Fibroblast of skin of left quadriceps (primary cell): ENCODE results near the gene TBX2.

ENCODE experiments used
- DNase-seq, 2 experiments: peaks; one replicate each; pipeline ENCODE4 v3.0.0-alpha.2; 2013; ENCODE audit warnings: low read depth in 2 of 2

Gene TBX2

DNA sequence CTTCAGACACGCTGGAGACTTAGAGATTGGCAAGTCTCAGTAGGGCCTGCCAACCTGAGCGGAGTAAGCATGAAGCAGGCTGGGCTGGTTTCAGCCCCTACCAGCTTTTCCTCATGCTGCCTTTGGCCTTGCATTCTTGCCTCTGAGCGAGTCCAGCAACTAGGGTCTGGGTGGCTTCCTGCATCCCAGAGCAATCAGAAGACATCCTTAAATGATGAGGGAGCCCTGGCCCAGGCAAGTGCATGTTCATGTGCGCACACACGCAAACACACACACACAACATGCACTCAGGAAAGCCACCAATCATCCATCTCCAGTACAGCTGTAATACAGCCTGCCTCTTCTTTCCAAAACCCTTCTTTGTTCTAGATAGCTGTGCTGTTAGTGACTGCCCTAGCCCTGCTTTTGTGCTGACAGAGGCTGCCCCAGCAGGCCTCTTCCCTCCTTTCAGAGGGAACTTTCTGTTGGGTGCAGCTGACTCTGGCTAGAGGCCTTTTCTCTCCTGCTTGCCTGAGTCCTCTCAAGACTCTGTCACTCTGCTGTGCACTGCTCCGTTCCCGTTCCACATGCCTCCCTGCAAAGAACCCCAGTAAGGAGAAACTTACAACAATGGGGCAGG, 30.7 kb upstream of the TBX2 start:
- no peak for DNase-seq

DNA sequence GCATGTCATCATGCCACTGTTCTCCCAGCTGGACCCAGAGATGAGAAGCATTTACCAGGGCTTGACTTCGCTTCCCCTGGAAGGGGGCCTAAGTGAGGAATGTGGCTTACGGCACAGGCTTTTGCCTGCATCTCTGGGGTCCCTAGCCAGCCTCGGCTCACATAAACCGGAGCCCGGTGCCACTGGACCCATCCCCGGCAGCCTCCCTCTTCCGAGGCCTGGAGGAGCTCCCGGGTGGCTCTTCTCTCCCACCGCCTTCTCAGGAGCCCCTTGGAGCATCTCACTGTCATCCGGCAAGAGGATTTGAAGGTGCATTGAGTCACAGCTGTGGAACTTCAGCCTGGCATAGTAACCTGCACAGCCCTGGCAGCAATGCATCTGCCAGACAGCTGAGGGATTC, 29.9 kb upstream of the TBX2 start:
- DNase-seq: no peak

DNA sequence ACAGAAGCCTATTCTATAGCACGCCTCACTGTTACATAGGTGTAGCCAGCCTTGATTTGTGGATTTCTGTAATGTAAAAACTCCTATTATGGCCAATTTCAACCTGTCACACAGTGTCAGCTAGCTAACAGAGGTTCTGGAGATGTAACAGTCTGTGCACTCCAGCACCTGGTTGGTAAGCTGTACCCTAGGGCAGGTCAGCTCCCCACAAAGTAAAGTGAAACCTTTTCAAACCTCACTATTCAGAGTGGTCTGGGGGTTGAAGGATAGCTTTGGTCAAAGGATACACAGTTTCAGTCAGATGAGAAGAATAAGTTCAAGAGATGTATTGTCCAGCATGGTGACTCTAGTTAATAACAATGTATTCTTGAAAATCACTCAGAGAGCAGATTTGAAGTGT, 28.5 kb upstream of the TBX2 start:
- DNase-seq: no peak

DNA sequence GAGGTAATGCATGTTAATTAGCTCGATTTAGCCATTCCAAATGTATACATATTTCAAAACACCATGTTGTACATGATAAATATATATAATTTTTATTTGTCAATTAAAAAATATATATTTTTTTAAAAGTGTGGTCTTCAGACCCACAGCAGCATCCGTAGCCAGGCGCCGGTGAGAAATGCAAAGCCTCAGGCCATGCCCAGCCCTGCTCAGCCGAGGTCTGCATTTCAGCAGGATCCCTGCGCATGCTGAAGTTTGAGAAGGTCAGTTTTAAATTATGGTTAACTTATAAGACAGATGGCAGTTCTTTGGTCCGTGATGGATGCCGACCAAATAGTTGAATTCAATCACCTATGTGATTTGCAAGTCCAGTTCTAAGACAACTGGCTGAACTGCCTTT, 28.0 kb upstream of the TBX2 start:
- no peak for DNase-seq

DNA sequence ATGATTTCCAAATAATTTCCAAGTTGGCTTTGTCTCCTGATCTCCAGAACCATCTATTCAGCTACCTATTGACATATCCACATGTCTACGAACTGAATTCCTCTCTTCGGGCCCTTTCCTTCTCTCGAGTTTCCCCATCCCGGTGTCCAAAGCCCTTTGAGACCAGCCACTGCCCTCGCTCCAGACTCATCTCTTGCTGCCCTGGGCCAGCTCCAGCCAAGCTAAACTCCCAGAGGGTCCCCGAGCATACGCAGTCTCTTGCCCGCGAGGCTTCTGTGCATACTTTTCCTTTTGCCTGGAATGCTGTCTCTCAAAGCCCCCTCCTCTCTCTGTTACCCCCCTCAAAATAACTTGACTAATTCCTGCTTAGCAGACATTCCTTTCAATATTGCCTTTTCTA, 27.2 kb upstream of the TBX2 start:
- no peak for DNase-seq

DNA sequence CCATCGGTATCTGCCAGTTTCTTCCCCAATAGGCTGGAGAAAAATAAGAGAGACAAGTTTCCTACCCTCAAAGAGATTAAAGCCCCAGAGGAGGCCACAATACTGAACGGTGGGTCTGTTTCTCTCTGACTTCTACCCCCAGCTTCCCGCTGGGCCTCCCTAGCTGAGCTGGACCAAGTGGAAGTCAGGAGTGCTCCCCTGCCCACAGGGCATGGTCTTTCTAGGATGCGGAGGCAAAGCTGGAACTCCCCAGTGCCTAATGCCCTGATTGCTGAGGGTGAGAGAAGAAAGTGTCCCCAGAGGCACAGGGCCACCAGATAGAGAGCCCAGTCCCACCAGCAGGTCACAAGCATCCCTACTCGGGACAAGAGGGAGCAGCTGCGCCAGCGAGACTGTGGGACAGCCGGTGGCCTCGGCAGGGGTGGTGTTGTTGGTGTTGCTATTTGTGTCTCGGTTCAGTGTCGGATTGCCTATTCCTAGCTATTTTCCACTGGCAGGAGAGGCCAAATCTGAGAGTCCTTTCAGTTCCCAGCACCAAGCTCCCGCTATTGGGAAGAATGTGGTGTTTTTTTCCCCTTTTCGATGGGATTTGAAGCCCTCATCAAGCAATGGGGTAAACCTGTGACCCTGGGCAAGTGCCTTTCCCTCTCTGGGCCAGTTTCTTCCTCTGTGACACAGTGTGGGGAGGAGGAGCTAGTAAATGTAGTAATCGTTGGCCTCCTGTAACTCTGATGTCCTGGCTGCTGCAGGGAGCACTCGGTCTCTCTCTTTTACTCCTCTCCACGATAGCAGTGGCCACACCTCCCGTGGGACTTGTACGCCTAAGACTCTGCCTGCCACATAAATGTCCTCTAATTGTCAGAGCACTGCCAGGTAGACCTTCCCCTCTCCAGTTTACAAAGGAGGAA, 22.5 kb upstream of the TBX2 start:
- no peak for DNase-seq

DNA sequence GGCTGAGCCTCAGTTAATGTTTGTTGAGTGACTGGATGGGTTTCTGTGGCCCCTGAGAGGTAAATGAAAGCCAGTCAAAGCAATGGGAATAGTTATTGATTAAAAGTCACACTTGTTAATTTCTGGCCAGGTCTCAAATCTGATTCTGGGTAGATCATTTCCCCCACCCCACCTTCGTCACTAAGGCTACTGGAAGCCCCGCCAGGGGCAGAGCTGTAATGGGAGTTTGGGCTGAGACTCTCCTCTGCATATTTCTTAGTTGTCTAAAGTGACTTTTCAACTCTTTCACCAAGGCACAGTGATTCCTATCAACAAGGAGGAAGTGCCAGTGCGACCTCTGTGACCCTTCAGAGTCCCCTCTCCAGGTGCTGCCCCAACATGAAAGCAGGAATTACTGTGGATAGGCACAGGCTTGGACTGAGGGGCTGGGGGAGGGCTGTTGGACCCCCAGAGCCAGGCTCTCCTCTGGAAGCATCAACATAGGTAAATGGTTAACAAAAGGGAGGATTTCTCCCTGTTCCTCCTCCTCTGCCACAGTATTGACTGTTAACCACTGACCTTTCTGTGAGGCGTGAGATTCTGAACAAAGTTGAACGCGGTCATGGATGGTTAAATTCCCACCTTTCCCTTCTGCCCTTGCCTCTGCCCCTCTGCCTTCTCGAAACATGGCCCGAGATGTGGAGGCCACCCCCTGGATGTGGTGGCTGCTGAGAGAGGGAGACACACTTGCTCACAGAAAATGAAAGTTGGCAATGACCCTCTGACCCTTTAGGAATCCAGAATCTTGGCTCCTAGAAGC, 20.8 kb upstream of the TBX2 start:
- DNase-seq: no peak

DNA sequence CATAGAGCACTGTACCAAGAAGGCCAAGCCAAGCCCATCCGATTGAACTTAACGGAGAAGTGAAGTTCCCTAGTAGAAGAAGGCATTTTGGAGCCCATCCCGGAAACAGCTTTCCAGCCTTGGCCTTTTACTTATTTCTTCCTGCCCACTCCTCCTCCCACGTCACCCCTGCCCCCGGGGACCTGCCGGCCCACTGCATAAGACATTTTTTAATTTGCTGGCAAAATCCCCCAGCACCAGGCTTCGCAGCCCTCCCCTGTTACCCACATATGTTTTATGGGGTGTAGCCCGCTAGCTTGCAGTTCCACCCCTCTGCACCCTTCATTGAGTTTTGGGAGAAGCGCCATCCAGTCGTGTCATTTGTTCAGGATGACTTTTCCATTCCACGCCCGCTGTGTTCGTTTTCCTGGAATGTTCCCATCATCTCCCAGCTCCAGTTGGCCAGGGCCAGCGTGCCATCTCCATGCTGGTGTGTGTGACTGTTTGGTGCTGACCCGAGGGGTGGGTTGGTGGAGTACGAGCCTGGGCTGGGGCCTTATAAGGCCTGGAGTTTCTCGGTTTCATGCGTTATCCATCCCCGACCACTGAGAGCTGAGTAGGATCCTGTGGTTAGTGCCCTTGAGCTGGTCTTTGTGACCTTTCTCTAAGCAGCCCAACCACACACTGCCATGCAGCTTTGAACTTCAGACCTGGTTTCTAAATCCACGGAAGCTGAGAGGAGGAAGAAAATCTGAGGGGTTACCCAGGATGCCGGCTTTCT, 20.0 kb upstream of the TBX2 start:
- DNase-seq: no peak

DNA sequence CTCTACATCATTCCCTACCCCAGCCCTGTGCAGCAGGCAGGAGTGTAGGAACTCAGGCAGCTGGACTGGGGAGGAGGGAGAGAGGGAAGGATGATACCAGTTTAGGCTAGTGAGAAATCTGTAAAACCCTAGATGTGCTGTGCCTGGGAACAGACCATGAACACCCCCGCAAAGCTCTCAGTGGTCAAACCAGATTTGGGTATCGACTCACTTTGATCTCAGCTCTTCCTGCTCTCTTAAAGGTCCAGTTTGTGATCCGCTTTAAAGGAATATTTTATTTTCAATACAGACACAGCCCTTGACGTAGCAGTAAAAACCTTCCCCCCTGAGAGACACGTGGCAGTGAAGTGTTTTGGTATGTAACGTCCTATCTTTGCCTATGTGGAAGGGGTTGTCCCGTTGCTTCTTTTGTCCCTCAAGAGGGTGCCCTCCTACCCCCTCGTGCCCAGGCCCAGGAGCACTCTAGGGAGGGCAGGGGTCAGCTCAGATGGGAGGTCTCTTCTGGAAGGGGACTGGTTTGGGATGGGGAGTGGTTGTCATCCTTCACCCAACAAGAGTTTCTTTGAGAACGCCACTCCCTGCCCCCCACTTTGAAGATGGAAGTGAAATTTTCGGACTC, 19.3 kb upstream of the TBX2 start:
- no peak for DNase-seq

DNA sequence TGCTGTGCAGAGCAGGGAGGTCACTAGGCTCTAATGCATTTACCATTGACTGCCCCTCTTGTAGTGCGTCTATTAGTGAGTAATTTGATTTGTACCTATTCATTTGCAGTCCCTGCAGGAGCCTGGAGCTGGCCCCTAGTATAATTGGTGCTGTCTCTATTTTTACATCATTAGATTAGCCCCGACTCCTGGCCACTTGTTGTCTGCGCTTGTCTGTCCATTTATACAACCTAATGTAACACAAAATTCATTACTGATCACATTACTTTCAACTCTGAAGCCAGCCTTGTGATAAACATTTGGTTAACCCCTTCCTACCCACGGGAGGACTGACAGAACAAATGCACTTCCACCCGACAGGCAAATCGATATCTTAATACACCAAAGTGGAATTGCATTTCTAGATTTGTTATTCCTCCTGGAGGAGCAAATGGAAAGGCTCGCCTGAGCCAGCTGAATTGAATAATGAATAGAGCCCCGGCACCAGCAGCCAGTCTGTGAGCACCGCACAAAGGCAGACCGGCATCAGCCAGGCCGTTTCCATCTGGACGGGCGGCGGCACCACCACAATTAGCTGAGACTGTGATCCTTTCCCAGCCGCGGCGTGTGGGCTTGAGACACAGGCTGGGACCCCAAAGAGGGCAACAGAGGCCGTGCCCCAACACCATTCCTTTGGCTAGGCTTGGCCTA, 18.7 kb upstream of the TBX2 start:
- DNase-seq: no peak

DNA sequence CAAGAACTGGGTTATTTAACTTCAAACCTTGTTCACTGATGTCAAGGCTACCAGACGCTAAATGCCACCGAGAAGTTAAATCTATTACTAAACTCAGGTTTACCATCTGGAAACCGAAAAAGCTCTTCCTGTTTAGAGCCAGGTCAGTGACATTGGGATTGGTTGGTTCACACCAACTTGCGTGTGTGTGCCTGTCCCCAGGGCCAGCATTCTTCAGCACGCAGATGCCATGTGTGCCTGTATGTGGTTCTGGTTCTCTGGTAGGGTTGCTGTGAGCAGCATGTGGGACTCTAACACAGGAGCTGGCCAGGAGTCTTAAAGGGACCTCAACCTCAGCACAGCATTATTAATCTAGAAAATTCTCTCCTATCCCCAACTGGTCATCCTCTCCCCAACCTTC, 18.1 kb upstream of the TBX2 start:
- no peak for DNase-seq

DNA sequence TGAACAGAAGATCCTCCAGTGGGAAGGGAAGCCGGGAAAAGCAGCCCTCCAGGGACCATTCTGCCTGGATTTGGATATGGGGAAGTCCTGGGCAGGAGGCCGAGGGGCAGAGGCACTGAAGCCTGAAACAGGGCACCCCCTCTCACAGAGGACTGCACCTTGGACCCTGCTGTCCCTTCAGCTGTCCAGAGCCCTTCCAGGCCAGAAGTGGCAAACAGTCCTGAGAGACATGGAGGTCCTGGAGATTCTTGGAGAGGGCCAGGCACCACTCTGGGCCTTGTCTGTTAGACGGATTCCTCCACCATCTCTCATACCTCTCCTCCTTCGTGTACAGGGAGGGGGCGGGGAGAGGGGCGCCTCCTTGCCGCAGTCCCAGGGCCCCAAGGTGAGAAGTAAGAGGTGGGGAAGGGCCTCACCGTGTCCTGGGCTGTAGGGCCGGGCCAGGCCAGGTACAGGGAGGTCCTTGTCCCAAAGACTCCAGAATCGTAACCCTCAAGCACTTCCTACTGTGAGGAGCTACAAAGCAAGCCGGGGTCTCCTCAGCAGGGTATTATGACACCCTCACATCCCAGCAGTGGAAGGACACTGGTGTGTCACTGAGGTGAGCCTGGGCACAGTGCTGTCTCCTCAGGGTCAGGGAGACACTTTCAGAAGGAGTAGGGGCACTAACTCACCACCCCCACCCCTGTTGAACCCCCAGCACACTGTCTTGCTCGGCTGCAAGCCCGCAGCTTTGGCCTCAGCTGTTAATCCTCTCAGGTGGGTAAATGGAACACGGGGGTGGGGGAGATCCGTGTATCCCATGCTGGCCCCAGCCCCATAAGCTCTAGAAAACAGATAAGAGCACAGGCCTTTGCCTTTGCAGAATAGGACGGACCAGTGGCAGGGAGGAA, 16.6 kb upstream of the TBX2 start:
- DNase-seq: no peak

DNA sequence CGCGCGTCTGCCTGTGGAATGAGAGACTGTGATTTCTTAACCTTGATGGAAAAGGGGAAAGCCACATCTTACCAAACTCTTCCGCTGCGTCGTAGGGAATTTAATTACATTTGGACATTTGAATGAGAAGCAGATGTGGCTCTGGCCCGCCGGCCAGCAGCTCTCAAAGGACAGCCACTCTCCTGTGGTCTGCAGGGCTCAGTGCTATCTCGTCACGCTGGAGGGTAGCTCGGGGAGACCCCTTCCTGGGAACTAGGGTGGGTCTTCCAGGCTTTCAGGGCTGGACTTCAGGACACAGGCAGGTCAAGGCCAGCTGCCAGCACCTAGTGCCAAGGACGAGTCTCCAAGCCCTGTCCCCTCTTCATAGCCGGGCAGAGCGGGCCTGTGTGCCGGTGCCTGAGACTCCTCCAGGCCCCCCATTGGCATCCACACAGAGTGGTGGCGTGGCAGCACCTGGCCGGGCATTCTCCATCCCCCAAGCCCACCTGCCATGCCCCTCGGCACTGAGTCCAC, 15.9 kb upstream of the TBX2 start:
- no peak for DNase-seq

DNA sequence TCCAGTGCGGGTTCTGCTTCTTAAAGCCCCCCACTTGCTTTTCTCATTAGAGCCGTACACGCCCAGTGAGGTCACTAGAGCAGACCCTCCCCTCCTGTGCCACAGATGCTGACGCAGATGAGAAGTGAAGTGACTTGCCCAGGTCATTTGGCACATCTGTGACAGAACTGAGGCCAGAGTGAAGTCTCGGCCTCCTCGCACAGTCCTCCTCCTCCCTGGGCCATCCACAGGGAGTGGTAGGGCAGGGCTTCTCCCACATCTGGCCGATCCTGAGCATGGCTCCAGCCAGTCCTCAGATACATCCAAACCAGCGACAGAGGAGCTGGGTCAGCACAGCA, 15.3 kb upstream of the TBX2 start:
- DNase-seq: no peak

DNA sequence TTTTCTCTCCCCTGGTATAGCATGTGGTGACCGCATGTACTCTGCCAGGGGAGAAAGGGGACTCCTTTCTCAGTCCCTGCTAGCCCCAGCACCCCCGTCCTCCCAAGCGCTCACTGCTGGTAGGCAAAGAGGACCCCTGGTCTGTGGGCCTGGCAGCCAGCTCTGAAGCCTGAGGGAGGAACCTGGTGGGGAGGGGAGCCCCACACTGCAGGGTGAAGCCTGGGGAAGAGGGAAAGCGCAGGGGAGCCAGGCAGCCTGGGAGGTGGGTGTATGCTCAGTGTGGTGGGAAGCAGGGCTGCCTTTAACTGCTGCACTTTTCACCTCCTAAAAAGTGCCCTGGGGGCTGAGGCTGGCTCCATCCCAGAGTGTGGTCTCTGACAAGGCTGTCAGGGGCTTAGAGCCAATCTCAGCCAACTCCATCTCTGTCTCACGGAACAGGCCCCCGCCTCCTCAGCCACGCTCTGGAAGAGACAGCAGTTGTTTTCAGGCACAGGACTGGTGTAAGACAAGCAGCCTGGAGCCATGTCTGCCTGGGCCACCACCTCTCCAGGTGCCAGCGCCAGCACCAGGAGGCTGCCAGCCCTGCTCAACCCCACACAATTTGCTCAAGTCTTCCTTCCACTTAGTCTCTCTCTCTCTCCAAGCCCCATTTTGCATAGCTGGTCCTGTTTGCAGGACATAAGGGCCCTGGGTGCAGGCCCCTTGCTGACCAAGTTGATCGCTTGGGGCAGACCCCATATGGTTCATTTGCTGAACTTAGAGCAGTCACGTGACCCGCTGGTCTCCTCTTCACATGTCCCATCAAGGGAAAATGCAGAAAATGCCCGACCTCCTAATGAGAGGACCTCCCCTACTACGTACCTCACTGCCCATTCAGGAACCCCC, 14.7 kb upstream of the TBX2 start:
- DNase-seq: no peak

DNA sequence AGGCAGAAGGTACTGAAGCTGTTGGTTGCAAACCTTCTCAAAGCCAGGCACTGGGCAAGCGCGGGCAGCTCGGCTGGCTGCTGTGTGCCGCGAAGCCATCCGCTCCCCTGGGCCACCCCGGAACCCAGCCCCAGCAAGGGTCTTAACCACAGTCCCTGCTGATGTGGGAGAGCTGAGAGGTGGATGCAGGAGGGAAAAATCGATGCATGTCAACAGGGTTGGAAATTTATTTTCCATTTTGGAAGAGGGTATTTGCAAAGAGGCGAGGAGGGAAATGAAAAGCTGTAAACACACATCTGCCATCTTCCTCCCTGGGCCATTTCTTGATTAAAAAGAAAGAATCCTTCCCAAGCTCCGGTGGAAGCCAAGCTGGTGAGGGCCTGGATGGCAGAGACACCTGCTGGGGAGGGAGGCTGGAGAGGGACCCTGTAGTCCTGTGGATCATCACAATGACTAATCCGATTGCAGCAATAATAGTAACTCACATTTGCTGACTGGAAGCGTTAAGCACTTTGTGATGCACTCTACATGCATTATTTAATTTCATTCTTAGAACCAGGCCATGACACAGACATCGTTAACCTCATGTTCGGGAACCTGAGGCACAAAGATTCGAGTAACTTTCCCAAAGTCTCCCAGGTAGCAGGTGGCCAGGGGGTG, 13.9 kb upstream of the TBX2 start:
- no peak for DNase-seq

DNA sequence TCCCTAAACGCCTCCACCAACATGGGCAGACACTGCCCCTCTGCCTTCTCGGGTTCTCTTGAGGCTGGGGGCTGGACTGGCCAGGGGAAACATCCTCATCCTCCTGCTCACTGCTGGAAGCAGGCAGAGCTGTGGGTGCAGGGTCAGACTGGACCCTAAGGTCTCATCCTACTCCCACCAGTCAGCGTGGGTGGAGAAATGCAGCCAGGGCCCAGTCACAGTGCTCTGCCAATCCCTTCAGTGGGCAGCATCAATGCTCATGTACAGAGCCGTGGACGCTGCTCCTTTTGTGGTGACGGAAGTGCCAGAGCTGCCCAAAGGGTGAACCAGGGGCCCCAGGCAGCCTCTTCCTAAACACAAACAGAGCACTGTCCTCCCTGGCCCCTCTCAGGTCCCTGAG, 13.4 kb upstream of the TBX2 start:
- no peak for DNase-seq

DNA sequence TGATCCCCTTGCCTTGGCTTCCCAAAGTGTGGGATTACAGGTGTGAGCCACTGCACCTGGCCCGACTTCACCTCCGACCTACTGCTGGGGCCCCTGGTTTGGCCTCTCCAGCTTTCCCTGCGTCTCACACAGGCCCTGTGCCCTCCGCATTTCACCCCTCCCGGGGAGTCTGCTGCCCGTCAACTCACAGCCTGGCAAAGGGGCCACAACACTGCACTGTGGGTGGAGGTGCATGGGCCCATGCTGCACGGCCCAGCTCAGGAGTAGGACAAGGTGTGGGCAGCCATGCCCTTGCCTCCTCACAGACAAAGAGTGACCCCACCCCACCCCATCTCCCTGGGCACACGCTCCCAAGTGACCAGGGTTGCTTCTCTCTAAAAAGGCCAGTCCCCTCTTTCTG, 12.6 kb upstream of the TBX2 start:
- no peak for DNase-seq
